UCSD-AML1 (cell line): ENCODE measurements around the gene NAA25.

Source experiments
- DNase-seq: peaks from one replicate; lab custom pipeline; 2025; ENCODE audit not compliant: unreplicated experiment; lab: John Stamatoyannopoulos, UW

NAA25 gene

DNA sequence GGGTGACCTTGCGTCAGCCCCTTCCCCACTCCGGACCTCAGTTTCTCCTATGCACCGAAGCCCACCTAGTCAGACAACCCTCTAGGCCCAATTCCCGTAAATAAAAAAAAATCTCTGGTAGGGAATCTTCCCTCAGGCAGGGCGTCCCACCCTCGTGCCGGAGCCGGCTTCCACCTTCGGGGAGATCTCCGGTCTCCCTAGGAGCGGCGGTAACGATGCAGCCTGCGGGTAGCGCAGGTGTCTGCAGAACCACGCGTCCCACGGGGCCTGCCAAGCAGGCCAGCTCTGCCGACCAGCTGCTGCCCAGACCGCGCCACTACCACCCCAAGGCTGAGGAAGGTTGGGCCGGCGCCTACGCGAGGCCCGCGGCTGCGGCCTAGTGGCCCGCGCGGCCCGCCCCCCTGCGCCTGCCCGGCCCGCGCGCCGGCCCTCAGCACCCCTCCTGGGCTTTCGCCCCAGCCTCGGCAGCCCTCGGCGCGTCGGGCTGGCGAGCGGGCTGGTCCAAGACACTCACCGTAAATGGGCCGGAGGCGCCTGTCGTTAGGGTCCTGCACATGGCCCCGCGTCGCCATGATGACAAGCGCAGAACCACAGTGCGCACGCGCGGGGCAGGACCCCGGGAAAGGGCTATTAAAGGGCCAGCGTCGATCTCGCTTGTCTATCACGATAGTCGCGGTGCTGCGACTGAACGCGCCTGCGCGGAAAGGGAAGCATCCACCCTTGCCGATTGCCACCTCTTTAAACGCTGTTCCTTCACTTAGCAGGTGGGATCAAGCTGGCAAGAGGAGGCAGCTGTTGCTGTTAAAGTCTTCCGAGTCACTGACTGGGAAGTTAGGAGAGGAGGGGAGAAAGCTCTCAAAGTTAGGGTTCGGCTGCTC is at the start of gene NAA25:
Gene NAA25 (minus strand): TSS at position 582 of the 878 bp plus-strand sequence. CDS start 10 bp downstream, at position 572.
- peak; percentile 89 for DNase-seq

DNA sequence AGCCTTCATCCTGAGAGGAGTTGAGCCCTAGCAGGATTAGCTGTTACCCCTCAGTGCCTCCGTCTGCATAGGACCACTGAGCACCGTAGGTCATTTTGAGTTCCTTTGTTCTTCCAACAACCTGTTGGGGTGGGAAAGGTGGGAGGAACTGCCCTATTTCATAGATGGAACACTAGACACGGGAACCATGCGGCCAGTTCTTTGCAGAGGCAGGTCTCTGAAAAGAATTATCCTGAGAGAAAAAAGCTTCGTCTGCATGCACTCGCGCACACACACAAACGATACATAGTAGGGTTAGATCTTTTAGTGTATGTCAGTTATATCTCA is 45.3 kb upstream of the NAA25 start:
- DNase-seq = no peak

DNA sequence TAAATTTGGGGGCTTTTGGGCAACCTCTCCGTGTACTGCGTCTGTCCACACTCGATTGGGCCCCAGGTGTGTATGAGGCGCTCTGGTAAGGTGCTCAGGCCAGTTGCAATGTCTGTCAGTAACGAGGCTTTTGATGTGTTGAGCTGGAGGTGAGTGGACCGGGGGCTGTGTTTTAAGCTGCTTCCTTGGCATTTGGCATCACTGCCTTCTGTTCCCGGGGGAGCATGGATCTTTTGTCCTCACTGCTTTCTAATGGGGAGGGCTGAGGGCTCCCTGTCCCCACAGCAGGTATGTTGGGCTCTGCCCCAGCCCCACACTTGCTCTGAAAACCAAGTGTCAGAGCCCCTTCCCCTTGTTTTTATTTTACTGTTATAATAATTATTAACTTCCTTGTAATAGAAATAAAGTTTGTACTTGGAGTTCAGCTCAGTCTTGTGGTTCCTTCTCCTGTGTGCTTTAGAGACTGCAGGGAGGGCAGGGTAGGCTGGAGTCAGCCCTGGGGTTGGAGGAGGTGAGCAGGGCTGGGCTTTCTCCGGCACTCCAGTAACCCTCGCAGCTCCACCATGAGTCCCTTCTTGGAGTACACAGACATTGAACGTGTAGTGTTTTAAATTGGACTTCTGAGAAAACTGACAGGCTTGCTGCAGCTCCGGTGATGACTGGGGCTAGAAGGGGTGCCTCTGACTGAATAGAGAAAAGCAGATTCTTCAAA is 44.8 kb upstream of the NAA25 start:
- no peak for DNase-seq

DNA sequence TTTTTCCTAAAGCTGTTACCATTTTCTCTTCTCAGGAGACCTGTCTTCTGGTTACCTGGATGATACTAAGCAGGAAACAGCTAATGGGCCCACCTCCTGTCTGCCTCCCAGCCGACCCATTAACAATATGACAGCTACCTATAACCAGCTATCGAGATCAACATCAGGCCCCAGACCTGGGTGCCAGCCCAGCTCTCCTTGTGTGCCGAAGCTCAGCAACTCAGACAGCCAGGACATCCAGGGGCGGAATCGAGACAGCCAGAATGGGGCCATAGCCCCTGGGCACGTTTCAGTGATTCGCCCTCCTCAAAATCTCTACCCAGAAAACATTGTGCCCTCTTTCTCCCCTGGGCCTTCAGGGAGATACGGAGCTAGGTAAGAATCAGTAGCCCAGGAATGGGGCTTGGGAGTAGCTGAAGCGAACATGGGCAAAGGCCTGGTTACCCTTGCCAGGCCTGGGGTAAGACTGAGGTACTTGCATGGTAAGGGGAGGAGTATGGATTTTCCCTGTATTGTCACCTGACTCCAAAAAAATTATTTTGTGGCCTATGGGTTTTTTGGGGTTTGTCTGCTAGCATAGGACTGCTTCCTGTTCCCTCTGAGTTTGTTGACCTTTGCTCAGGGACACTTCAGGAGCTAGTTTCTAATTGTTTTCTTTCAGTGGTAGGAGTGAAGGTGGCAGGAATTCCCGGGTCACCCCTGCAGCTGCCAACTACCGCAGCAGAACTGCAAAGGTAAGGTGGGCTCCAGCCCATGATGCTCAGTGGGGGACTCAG is 43.4 kb upstream of the NAA25 start:
- no peak for DNase-seq

DNA sequence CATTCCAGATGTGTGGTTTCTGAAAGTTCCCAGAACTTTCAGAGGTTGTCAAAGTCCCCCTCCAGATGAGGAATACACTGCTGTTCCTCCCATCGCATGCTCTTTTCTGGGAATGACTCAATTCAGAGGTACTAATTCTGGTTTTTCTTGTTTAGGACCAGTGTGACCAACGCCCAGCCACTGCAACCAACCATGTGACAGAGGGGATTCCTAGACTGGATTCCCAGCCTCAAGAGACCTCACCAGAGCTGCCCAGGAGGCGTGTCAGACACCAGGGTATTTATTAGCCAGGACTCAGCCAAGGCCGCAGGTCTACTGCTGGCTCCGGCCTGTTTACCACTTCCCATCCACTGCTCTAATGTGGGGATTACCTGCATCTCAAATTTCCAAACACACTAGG is 41.0 kb upstream of the NAA25 start:
- no peak for DNase-seq

DNA sequence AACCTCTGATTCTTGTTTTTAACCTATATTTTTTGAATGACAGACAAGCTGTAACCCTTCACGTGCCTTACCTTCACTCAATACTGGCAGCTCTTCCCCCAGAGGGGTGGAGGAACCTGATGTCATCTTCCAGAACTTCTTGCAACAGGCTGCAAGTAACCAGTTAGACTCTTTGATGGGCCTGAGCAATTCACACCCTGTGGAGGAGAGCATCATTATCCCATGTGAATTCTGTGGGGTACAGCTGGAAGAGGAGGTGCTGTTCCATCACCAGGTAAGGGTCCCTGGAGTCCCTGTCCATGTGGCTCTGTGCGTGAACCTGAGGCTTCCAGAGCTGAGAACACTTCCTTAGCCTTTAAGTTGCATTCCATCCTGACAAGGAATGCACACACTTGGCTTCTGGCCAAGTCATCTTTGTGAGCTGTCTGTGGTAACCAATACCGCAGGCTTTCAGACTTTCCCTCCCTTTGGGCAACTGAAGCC is 39.5 kb upstream of the NAA25 start:
- no peak for DNase-seq

DNA sequence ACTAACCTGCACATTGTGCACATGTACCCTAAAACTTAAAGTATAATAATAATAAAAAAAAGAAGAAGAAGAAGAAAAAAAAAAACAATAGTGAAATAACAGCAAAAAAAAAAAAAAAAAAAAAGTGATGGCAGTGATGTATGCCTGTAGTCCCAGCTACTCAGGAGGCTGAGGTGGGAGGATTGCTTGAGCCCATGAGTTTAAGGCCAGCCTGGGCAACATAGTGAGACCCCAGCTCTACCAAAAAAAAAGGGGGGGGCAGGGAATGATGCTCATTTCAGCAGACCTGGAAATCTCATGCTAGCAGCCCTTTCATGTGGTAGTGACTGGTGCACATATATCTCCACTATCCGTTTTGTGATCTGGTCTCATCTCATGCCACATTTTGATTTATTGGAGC is 37.5 kb upstream of the NAA25 start:
- DNase-seq = no peak

DNA sequence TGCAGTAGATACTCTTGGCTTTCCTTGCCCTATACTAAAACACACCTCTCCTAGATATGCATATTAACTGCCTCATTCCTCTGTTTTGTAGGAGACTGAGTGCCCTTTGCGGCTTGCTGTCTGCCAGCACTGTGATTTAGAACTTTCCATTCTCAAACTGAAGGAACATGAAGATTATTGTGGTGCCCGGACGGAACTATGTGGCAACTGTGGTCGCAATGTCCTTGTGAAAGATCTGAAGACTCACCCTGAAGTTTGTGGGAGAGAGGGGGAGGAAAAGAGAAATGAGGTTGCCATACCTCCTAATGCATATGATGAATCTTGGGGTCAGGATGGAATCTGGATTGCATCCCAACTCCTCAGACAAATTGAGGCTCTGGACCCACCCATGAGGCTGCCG is 32.1 kb upstream of the NAA25 start:
- DNase-seq = no peak

DNA sequence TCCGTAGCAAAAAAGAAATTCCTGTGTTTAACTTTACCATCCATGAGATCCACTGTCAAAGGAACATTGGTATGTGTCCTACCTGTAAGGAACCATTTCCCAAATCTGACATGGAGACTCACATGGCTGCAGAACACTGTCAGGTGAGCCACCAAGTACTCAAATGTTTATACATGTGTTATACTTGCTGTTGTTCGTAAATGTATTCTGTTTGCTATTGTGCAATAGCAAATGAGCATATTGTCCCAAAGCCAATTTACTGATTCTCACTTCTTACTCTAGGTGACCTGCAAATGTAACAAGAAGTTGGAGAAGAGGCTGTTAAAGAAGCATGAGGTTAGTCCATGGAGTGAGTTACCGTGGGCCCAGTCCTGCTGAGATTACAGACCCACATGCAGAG is 26.1 kb upstream of the NAA25 start:
- no peak for DNase-seq

DNA sequence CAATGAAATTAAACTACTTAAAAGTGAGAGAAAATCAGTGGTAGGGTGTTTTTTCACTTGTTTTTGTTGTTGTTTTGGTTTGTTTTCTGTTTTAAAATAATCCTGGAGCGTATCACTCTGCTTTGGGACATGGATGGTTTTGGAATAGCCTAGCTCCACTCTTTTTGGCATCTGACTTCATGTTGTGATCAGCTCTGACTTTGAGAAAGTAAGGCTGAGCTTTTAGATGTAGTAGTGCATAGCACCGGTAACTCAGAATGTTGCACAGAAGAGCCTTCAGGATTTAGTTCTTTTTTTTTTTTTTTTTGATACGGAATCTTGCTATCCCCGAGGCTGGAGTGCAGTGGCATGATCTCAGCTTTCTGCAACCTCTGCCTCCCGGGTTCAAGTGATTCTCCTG is 24.8 kb upstream of the NAA25 start:
- DNase-seq = no peak

DNA sequence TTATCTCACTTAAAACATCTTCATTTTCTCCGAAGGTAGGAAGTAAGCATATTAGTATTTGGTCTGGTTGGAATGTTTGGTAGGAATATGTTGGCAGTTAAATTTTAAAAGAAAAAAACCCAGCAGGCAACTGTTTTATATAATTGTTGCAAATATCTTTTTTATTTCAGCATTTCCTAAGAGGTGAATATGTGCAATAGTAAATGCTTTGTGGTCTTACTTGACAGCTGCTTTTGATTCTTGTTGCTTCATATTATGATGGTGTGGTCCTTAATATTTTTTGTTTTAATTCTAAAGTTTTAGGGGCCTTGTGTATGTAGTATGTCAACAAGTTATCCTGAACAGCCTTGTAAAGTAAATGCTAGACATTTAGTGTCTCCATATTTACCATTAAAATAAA is 23.1 kb upstream of the NAA25 start:
- DNase-seq = no peak

DNA sequence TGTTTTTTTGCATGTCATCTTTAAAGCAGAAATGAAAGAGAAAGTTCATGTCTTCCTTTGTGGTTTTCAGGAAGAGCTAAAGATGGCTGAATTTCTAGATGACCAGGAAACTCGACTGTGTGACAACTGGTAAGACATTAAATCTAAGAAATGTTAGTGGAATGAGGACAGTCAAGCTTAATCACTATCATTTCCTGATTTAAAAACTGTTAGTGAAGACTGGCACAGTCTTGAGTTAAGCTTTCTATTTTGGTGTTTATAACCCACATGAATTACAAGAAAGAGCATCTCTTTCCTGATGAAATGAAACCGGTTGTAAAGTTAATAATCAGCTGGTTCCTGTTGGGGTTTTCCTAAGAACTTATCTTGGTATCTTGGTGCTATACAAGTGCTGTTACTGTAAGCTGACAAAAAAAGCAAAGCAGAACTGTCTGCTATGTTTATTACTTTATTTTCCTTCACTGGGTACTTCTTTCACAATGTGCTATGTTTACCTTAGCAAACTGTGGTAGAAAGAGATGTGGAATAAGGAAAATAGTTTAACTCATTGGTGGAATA is 21.9 kb upstream of the NAA25 start:
- no peak for DNase-seq

DNA sequence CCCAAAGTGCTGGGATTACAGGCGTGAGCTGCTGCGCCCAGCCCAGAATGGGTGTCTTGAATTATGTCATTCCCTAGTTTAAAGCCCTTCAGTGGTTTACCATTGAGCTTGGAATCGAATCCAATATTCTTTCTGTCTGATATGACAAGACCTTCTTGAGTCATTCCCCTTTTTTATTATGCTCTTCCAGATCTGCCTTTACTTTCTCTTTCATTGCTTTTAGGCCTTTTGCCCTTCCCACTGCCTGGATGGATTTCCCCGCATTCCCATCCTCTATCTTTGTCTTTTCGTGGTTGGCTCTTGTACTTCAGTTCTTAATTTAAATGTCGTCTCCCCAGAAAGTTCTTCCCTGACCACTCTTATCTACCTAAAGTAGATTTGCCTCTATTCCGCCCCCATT is 18.3 kb upstream of the NAA25 start:
- no peak for DNase-seq

DNA sequence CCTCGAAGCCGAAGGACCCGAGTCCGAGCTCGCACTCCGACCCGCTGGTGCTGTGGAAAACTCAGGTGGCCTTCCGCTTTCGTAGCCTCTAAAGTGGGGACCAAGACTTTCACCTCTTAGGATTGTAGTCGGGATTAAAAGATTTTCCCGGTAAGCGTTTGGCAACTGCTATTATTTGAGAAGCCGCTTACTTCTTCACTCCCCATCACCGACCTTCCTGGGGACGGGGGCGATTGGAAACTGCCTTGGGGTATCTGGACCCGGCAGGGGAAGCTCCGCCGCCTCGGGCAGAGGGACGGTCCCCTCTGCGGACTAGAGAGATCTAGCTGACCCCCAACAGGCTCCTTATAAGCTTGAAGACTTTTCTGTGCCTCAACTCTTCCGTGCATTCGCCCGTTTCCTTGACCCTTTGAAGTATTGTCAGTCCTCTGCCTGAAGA is 17.4 kb upstream of the NAA25 start:
- no peak for DNase-seq

DNA sequence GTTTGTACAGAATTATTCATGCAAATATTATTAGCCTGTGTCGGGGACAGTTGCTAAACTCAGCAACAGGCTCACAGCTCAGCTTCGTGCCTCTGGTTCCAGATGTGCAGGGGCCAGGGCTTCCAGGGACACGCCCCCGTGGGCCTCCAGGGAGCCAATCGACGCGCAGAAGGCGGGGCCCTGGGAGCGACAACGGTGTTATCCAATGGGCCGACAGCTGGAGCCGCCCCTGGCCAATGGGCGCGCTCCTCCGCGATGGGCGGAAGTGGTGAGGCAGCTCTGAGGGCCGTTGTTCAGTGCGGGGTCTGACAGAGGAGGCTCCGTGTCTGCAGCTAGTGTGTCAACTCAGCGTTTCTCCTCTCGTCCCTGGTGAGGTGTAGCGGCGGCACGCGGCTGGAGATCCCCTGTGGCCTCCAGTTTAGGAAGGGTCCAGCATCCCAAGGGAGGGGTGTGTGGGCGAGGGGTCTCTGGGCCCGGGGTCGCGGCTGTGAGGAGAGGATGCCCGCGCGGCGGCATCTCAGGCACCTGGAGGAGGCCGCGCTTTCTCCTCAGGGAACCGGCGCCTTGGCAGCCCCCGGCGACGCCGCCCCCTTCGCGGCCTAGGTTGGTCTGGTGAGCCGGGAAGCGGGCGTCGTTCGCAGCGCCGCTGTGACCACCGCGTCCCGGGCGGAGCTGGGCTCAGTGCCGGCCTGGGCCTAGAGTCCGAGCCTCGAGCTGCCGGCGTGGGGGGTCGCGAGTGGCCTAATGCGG is 16.8 kb upstream of the NAA25 start, which contains the start of gene TRAFD1:
Gene TRAFD1 (plus strand): TSS at position 311 of the 750 bp plus-strand sequence. CDS start 4,963 bp downstream, outside the sequence.
- DNase-seq = peak; percentile 98

DNA sequence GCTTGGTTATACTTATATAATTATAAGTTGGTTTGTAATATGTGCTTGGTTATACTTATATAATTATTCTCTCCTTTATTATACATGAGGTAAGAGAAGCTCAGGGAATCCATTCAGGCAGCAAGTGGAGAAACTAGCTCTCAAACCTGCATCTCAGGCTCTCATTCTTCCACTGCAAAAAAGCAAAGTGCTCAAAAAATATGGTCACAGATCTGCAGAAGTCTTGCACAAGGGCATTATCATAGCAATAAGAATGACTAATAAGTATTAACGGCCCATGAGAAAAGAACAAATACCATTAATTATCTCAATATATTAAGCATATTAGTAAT is 16.3 kb upstream of the NAA25 start:
- DNase-seq = no peak

DNA sequence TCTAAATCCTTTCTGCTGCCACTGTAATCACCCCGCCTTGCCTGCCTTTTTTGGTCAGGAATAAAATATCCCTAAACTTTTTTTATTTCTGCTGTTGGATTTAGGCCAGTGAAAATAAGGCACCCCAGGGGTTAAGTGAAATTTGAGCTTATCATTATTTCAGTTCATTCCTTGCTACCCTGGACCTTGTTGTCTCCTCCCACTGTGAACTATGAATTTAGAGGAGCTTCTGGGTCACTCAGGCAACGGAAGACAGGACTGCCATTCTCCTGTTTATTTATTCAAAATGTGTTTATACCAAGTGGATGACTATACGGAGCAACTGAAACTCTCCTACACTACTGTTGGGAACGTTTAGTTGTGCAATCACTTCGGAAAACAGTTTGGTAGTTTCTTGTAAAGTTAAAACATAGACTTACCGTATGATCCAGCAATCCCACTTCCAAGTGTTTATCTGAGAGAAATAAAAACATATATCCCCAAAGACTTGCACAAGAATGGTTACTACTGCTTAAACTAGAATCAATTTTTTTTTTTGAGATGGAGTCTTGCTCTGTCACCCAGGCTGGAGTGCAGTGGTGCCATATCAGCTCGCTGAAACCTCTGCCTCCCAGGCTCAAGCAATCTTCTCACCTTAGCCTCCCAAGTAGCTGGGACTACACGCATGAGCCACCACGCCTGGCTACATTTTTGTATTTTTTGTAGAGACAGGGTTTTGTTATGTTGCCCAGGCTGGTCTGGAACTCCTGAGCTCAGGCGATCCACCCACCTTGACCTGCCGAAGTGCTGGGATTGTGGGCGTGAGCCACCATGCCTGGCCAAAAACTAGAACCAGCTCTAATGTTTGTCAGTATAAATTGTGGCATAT is 14.5 kb upstream of the NAA25 start:
- DNase-seq = no peak

DNA sequence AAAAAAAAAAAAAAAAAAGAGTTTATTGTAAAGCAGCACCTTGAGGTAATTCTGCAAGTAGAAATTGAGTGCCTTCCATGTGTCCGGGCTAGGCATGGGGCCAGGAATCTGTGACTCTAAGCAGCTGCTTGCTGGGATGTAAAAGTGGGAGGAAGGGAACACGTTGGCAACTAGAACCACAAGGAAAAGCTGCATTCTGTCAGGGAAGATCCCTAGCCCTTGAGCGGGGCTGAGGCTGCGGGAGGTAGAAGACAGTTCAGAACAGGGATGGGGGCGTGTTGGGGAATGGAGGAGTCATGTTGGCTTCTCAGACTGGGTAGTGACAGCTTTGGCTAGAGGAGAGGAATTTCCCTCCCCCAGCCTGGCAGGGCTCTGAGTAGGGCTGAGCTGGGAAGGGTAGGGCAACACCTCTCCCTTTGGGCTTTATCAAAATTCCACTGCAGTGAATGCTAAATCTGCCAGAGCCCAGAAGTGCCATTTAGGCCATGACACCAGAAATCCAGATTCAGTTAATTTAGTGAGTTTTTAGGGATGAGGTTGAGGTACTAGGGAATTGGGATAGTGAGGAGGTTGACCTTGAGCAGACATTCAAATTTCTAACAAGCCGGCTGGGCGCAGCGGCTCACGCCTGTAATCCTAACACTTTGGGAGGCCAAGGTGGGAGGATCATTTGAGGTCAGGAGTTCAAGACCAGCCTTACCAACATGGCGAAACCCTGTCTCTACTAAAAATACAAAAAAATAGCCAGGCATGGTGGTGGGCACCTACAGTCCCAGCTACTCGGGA is 13.4 kb upstream of the NAA25 start:
- DNase-seq = no peak

DNA sequence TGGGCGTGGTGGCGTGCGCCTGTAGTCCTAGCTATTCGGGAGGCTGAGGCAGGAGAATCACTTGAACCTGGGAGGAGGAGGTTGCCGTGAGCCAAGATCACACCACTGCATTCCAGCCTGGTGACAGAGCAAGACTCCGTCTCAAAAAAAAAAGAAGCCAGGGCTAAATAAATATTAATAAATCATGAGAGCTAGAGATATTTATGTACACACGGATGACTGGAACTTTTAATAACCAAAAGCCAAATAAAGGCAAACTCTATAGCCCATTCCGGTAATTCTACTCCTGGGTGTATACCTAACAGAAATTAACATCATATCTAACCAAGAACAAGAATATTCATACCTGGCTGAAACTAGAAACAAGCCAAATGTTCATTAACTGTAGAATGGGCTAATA is 9.1 kb upstream of the NAA25 start:
- DNase-seq = no peak
